ENCODE data around the gene SYTL5.

The SYTL5 gene

DNA sequence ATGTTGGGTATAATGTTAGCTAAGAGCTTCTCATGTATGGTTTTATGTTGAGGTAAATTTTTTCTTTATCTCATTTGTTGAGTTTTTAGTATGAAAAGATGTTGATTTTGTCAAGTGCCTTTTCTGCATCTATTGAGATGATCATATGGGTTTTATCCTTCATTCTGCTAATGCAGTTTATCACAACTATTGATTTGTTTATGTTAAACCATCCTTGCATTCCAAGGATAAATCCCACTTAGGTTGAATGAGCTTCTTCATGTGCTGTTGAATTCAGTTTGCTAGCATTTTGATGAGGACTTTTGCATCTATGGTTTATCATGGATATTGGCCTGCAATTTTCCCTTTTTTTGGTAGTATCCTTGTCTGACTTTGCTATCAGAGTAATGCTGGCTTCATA, 93.3 kb downstream of the SYTL5 start:
- DNase-seq = no peak

DNA sequence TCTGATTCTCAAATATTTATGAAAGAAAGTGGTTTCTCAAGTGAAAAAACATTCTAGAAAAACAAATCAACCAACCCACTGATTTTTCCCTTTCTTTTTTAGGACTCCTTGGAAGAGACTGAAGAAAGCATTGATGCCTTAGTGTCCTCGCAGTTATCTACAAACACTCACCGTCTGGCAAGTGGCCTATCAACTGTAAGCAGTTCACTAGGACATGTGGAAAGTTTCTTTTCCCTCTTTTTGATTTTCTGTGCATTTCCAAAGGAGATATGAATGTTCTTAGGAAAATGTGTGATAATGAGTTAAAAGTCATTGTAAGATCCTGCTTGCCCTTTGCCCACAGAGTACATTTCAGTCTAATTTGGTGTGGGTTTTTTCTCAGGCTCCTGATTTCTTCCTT, 95.9 kb downstream of the SYTL5 start:
- DNase-seq = no peak

DNA sequence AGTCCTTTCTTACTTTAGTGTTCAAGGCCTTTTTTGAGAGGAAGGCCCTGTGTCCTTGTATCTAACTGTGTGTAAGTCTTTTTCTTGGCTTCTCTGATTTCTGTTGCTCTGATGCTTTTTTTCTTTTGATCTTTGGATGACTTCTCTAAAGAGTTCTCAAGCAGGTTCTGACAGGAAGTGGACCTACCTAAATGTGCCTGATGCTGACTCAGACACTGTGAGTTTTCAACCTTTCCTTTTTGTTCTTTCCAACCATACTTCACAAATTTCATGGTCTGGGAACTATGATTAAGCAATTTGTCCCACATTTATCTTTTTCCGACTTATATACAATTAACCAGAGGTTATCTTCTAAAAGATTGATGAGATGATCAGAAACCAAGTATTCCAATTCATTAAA, 96.5 kb downstream of the SYTL5 start:
- DNase-seq = no peak

DNA sequence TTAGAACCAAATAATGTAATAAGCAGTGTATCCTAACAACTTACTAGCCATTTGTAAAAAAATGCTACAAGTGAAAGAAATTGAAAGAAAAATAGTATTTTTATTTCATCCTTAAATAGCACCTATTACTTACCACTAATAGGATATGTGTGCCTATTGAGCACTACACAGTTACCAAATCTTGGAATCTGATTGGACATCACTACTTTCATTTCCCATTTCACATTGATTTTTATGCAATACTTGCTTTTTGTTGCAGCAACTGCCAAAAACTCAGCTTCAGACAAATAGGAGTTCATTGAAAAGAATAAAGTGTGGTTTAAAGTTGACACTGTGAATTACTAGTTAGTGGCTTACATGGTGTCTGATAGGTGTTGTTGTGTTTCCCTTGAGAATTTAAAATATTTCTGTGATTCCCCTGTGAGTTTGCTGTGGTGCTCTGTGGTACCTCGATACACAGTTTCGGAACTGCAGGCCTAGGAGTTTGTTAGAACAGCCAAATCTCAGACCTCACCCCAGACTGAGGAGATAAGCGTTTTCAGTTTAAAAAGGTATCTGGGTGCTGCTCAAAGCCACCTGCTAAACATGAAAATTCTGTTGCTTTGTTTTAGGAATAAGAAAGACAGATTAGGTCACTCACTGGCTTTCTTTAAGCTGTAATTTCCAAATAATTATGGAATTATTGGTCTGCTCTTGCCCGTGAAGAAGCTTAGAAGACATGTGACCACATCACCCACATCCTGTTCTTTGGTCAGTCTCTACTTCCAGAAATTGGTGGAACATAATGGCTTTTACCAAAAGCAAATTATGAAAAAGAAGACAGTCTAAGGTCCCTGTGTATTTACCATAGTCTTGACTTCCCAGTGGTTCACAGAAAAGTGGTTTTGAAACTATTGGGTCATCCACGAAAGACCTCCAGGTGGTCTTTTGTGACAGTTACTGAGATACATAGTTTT, 97.8 kb downstream of the SYTL5 start:
- DNase-seq = no peak

DNA sequence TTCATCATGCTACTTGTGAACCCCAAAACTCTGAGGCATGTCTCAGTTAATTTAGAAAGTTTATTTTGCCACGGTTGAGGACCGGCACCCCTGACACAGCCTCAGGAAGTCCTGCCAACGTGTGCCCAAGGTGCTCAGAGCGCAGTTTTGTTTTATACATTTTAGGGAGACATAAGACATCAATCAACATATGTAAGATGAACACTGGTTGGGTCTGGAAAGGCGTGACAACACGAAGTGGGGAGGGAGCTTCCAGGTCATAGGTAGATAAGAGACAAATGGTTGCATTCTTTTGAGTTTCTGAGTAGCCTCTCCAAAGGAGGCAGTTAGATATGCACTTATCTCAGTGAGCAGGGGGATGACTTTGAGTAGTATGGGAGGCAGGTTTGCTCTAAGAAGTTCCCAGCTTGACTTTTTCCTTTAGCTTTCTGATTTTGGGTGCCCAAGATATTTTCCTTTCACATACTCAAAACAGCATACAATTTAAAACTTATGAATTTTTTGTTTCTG, 98.9 kb downstream of the SYTL5 start:
- DNase-seq = no peak

DNA sequence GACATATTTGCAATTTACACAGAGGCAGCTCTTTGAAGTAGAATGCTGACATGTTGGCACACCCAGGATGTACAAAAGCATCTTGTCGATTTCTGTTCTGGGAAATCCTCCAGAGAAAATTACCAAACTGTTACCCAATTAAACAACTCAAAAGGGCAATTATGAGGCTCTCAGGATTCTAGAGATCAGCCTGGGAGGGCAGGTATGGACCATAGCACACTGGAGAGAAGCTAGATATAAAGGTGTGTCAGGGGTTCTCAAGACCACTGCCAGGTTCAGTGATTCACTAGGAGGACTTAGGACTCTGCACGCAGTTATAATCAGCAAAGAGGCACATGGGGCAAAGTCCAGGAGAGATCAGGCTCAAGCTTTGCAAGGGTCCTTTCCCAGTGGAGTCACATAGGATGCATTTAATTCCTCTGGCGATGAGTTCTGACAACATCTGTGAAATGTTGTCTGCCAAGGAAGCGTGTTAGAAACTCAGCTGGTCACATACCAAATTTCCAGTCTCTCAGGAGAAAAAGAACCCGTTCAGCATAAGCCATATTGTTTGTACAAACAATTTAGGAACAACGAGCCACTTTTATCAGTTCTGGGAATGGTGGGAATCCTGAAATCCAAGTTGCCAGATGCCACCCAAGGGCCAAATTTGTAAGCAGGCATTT, 100.8 kb downstream of the SYTL5 start:
- no peak for DNase-seq

DNA sequence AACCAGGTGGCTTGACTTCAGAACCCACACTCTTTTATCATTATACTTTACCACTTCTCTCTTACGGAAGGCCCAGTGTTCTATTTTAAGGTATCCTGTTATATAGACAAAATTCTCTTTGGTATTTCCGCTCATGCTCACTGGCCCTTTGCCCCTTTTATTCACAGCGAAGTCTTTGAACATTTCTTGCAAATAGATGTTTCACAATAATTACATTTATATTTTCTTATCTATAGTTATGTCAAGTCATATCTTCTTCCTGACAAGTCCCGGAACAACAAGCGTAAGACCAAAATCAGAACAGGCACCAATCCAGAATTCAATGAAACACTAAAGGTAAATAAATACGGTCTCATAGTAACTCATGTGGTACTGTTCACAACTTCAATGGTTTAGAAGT, 102.0 kb downstream of the SYTL5 start:
- DNase-seq = no peak

DNA sequence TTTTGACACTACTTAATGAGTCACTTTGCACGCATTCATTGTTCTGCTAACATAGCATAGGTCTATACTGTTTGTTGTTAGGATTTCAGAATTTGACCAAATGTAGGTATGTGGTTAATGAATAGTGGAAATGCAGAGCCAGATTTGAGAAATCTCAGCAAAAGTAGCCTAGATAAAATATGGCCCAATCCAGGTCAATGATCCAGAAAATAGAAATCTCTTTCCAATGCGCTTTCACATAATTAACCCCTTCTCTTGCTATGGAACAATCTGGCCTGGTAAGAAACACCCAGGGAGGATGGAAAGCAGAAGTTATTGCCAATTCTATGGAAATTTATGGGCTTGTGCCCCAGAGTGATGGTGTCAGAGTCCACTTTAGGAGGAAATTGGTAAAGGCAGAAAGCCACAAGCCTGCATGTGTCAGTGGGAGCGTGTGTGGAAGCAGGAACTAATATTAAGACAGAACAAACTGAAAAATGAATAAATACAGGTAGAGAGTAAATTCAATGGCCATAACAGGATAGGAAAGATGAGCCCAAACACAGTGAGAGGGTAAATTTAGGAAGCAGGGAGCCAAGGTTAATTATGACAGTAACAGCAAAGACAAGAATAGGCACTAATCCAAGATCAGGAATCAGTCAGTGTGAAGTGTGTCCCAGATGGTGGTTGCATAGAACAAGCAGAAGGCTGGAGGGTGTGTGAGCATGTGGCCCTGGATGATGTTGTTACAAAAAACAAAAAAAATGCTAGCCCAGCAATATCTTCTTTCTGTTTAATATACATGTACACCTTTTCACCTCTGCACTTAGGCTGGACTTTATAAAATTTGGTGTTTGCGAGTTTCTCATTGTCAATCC, 102.9 kb downstream of the SYTL5 start:
- no peak for DNase-seq

DNA sequence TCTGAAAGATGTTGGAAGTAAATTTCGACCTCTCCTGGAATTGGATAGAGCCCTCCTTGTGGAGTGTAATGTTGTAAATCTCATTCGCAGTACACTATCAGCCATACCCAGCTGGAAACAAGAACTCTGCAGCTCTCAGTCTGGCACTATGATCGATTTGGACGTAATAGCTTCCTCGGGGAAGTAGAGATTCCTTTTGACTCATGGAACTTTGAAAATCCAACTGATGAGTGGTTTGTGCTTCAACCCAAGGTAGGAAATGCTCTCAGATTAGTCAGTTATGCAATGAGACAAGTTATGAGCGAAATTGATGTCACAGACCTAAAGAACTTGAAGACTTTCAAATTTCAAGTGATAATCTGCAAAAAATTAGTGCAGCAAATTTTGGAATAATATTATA, 103.9 kb downstream of the SYTL5 start:
- DNase-seq = no peak

DNA sequence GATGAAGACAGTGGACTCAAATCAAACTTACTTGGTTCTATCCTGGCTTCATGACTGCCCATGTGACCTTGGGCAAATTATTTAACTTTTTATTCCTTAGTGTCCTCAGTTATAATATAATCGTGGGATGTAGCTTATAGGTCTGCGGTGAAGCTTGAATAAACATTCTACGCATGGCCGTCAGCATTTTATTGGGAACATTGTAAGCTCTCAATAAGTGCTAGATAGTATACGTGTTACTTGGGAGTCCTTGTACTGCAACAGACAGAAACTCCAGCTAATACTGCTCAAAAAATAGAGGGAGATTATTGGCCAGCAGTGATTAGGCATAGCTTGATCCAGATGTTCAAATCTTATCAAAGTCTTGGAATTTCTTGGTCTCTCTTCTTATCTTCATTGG, 104.8 kb downstream of the SYTL5 start:
- no peak for DNase-seq

DNA sequence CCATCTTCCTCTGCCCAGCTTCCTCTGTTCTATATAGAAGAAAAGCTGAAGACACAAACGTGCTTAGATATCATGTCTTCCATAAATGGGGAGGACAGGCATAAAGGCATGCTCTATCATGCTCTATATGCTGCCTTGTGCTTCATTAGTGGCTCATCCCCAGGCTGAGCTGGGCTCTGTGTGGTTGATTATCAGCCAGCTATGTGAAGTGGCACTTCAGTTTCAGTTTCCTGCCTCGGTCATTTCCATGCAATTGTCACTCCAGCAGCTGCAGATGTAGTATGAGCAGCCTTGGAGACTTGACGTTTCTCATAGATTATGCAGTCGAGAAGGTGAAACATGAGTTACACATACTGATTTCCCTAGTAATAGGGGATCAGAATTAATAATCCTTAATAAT, 106.2 kb downstream of the SYTL5 start:
- DNase-seq = no peak

DNA sequence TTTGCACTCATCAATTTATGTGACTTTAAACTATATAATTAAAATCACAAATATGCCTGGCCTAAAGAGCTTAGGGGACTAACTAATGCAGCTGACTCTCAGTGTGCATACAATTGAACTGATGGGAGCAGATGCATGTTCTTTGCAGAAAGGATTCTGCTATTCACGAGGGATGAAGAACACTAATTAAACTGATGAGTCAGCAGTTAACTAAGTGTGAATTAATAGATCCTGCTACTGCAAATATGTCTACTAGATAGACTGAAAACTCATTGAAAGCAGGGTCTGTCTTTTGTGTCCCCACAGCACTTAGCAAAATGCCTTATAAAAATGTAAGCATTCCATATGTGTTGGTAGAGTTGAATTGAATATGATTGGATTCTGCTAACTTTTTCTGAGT, 110.4 kb downstream of the SYTL5 start:
- no peak for DNase-seq

DNA sequence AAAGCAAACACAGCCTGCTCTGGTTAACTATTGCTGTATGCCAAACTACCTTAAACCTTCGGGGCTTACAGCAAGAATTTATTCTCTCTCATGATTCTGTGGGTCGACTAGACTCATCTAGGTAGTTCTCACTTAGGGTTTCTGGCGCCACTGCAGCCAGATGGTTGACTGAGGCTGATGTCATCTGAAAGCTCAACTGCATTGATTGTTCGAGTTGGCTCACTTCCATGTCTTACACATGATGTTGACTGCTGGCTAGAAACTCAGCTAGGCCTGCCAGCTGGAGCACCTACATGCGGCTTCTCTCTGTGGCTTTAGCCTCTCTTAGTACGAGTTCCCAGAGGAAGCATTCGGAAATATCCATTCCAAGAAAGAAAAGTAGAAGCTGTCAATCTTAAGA, 111.1 kb downstream of the SYTL5 start:
- DNase-seq = no peak

DNA sequence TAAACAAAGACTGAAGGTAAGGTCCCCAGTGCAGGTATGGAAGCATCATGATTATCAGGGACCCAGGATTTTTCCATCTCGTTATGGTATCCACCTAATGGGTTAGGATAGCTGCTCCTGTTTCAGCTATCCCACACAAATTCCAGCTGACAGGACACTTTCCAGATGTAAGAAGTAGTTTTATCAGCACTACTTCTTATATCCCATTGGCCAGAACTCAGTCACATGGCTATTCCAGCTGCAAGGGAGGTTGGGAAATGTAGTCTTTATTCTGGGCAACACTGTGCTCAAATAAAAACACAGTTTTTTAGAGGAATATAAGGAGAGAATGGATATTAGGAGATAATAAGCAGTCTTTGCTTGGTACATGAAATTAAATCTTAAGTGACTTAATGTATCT, 117.6 kb downstream of the SYTL5 start:
- DNase-seq = no peak

DNA sequence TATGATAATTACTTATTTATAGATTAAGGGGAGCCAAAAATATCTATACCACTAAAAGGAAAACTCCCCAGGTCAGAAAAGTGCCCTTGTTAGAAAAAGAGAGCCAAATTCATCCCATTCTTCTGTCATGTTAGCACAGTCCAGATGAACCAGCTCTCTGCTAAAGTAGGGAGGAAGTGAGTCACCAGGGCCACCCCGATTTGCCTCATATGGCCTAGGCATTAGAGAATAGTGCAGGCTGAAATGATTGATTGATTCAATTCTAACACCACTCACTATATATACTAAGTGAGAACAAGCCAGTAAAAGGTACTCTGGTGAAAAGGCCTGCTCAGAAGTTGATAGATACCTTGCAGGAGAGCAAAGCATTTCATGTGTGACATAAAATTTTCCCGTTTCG, 119.8 kb downstream of the SYTL5 start:
- no peak for DNase-seq

DNA sequence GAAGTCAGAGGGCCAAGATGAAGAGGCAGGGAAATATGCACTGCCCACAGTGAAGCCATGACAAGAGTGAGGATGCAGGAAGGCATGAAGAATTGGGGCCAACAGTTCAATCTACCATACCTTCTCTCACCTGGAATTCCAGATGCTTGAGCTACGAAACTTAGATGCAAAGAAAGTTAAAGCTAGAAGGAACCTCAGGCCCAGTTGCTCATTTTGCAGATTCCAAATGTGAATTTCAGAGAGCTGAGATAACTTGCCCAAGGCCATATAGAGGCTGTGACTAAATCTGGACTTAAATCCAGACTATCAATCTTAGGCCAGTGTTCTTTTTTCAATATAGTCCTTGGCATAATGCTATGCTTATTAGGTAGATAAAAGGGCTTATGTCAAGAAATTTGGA, 121.6 kb downstream of the SYTL5 start:
- DNase-seq = no peak

DNA sequence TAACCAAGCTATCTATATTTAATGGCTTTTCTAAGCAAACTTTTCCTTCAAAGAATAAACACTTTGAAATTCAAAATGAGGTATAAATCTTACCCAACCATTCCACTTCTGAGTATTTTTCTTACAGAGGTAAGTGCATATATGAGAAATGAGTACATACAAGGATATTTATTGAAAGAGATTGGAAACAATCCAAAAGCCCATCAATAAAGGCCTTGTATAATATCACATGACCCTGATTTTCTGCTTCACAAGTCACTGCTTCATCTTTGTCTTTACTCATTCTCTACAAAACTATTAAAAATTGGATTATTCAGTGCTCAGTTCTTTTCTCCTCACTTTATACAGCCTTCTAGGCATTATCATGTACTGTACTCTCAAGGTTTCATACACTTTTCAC, 123.0 kb downstream of the SYTL5 start:
- DNase-seq = no peak

DNA sequence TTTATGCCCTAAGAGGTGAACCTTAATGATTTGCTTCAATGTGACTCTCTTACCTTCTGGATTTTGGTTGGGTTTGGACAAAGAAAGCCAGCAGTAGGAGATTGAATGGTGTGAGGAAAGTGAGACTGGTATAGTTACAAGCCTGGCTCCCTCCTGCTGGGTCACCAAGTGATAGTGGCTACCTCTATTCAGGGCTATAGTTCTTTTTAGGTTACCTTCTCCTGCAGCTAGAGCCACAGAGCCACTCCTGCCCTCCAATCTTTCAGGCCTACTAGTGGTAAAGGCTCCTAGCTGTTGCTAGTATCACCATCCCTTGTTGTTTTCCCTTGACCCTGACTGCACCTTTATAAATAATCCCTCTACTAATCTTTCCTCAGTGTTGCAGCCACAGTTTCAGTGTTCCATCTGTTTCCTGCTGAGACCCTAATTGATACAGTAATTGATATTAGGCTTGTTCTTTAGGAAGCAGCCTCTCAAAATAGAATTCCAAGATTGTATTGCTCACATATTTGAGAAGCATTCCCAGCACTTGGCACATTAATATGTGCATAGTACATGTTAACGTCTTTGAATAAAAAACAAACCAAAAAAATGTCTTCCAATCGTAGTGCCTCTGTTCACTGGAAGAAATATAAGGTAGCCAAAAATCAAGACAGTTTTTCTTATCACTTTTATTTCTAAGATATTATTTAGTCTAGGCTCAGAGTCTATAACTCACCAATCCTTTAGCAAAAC, 132.0 kb downstream of the SYTL5 start:
- no peak for DNase-seq

DNA sequence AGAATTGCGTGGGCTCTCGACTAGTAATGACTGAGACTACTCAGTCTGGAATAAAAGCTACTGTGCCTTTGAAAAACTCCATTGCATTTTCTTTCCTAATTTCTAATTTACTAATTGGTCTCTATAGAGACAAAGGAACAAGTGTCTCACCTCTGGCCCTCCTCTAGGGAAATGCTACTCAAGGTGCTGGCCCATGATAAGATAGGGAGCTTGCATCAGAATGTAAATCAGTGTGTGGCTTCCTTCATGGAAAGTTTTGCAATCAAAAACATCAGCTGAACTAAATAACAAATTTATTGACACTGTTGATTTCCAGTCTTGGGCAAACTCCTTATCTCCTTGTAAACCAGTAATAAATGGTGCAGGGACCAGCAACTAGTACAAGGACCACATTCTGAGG, 132.5 kb downstream of the SYTL5 start:
- no peak for DNase-seq

DNA sequence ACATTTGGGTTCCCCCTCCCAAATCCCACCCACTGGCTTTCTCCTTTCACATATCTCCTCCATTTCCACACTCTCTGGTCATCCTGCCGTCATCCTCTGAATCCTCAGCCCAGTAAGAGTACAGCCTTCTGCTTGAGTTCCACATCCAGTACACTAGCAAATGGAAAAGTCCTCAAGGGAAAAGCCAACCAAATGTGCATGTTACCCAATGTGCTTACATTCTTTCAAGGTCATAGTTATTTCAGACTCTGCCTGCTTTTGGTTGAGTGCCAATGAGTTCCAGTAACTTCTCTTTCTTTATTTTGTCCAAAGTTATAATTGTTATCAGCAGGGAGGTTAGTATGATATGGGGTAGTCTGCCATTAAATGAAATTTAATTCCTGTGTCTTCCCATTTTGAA, 136.3 kb downstream of the SYTL5 start:
- DNase-seq = no peak

DNA sequence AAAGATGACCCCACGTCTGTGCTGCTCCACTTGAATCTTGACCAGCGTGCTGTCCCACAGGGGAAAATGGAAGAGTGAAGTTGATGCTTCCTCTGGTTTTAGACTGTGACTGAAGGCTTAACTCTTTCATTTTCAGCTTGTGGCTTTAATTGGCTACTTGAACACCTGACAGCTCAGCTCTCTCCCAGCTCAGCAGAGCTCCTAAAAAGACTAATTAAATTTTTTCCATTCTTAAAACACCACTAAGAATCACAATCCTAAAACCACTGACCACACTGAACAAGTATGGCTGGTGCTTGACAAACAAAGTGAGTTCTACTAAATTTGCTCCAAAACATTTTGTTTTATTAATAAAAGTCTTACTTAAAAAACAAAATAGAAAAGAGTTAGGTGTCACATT, 142.7 kb downstream of the SYTL5 start:
- no peak for DNase-seq

DNA sequence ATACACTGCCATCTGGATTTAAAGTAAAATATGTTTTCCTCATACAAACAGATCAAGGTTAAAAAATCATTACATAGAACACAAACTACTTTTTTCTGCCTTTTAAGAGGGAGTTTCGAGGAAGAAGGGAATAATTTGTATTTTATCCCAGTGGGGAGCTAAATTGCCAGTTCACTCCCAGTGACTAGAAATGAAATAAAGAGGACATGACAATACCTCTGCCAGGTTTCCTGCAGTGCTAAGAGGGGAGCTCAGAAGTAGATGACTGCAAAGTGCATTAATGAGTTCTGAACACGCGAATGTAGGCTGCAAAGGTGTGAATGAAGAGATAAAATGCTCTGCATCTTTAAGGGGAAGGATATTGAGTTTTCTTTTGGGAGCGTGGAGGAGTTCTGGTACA, 144.6 kb downstream of the SYTL5 start:
- DNase-seq = no peak

DNA sequence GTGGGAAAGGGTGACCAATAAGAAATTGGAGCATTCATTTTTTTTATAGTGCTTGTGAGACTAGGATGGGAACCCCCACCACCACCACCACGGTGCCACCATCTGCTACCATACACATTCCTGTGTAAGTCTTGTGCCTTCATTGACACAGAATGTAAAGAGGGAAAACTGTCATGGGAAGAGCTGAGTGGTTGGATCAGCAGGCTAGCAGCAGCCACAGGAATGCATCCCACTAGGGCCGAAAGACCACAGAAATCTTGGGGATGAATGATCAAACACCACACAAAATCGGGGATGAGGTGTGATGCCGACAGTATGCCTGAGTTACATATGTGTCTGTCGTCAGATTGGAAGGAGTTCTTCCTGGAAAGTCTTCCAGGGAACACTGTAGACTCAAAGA, 145.1 kb downstream of the SYTL5 start:
- no peak for DNase-seq

All from stimulated activated CD4-positive, alpha-beta T cell treated with anti-CD3 and anti-CD28 coated beads, Interleukin-12 subunit alpha, Interleukin-12 subunit beta, amount 100 ng/mL, for 4 hours (primary cell).